GM18517 (cell line): ENCODE measurements around the gene ZFAND6.

Source experiments
- ATAC-seq: cut with Tn5 transposase; IDR thresholded peaks from one replicate; pipeline ENCODE4 v1.9.1; 2021; ENCODE audit warnings: mild to moderate bottlenecking, moderate library complexity; ENCODE audit not compliant: unreplicated experiment

ZFAND6 gene

GRCh38 chr15:80163897-80164296 is 104.4 kb downstream of the ZFAND6 start:
- no peak for ATAC-seq

GRCh38 chr15:80167936-80168335 is 108.5 kb downstream of the ZFAND6 start:
- ATAC-seq: no peak

- no peak for ATAC-seq
Measured at GRCh38 chr15:80168421-80168820, 108.9 kb downstream of the ZFAND6 start.

GRCh38 chr15:80169768-80170357 is 110.4 kb downstream of the ZFAND6 start:
- no peak for ATAC-seq

- ATAC-seq: no peak
Measured at GRCh38 chr15:80170596-80170995, 111.1 kb downstream of the ZFAND6 start.

- no peak for ATAC-seq
Measured at GRCh38 chr15:80171787-80172186, 112.3 kb downstream of the ZFAND6 start.

- no peak for ATAC-seq
Measured at GRCh38 chr15:80172401-80172800, 112.9 kb downstream of the ZFAND6 start.

GRCh38 chr15:80173022-80173759 is 113.7 kb downstream of the ZFAND6 start:
- no peak for ATAC-seq

- no peak for ATAC-seq
Measured at GRCh38 chr15:80174017-80174746, 114.7 kb downstream of the ZFAND6 start.

- no peak for ATAC-seq
Measured at GRCh38 chr15:80175436-80175835, 116.0 kb downstream of the ZFAND6 start.

GRCh38 chr15:80176443-80176842 is 117.0 kb downstream of the ZFAND6 start:
- no peak for ATAC-seq

- ATAC-seq: no peak
Measured at GRCh38 chr15:80177156-80177555, 117.7 kb downstream of the ZFAND6 start.

- ATAC-seq: no peak
Measured at GRCh38 chr15:80179025-80179759, 119.7 kb downstream of the ZFAND6 start.

- ATAC-seq: no peak
Measured at GRCh38 chr15:80179935-80180334, 120.5 kb downstream of the ZFAND6 start.

- no peak for ATAC-seq
Measured at GRCh38 chr15:80180468-80180867, 121.0 kb downstream of the ZFAND6 start.

GRCh38 chr15:80180986-80181385 is 121.5 kb downstream of the ZFAND6 start:
- ATAC-seq: no peak

GRCh38 chr15:80182611-80183261 is 123.3 kb downstream of the ZFAND6 start:
- no peak for ATAC-seq

- no peak for ATAC-seq
Measured at GRCh38 chr15:80183306-80183705, 123.8 kb downstream of the ZFAND6 start.

- no peak for ATAC-seq
Measured at GRCh38 chr15:80183886-80184285, 124.4 kb downstream of the ZFAND6 start.

- no peak for ATAC-seq
Measured at GRCh38 chr15:80184554-80184953, 125.1 kb downstream of the ZFAND6 start.

- ATAC-seq: no peak
Measured at GRCh38 chr15:80185152-80185551, 125.7 kb downstream of the ZFAND6 start.
